Duodenal mucosa (tissue), 2 donors: Measurements from ENCODE around the gene ZSCAN25.

Experiments
- H3K27ac ChIP-seq: one replicate; pipeline ENCODE4 v1.7.0; 2013; ENCODE audit warnings: low read depth, low read length
- H3K27me3 ChIP-seq, 2 donors: one replicate each; pipeline ENCODE4 v1.7.0; 2013; ENCODE audit warnings: low read length in 2 of 2, control low read depth in 1 of 2; ENCODE audit not compliant: insufficient read depth in 2 of 2, control insufficient read depth in 1 of 2
- H3K36me3 ChIP-seq, 2 donors: one replicate each; pipeline ENCODE4 v1.7.0; 2013; ENCODE audit warnings: low read length in 2 of 2, control low read depth in 1 of 2; ENCODE audit not compliant: insufficient read depth in 2 of 2, control insufficient read depth in 1 of 2
- H3K4me1 ChIP-seq, 2 donors: one replicate each; pipeline ENCODE4 v1.7.0; 2013; ENCODE audit warnings: low read length in 2 of 2, control low read depth in 1 of 2; ENCODE audit not compliant: insufficient read depth in 2 of 2, control insufficient read depth in 1 of 2
- H3K4me3 ChIP-seq, 2 donors: one replicate each; pipeline ENCODE4 v1.7.0; 2013; ENCODE audit warnings: low read length in 2 of 2, low read depth in 1 of 2
- H3K9ac ChIP-seq, 2 donors: one replicate each; pipeline ENCODE4 v1.7.0; 2013; ENCODE audit warnings: low read length in 2 of 2, low read depth in 1 of 2
- H3K9me3 ChIP-seq, 2 donors: one replicate each; pipeline ENCODE4 v1.7.0; 2013; ENCODE audit warnings: low read length in 2 of 2, control low read depth in 1 of 2; ENCODE audit not compliant: control insufficient read depth in 1 of 2

ZSCAN25 gene

DNA sequence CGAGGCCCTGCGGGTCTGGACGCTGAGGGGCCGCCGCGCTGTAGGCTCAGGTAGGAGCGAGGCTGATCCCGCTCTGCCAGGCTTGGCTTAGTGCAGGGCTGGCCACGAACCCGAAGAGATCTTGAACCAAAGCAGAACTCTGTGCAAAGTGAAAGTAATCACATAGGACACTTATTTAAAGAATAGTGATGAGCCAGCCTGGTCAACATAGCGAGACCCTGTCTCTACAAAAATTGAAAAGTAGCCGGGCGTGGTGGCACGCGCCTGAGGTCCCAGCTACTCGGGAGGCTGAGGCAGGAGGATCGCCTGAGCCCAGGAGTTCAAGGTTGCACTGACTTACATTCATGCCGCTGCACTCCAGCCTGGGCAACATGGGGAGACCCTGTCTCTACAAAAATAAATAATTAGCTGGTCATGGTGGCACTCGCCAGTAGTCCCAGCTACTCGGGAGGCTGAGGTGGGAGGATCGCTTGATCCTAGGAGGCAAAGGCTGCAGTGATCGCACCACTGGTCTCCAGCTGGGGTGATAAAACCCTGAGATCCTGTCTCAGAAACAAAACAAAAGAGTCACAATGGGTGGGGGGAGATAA lies 541 bp downstream of the ZSCAN25 start:
- Histone ChIP-seq H3K4me3 (peak overlapping the region; percentile 96 to 99), H3K27me3 (no peaks in the 10 kb centered on the region), H3K9ac (peak overlapping the region; percentile 88 to 98), H3K9me3 (no peaks in the 10 kb centered on the region), H3K36me3 (peaks cover 25 to 40% of the 10 kb centered on the region in 2 donors), H3K4me1 (peaks cover 8 to 9% of the 10 kb centered on the region in 2 donors), H3K27ac (peak overlapping the region; percentile 81)

DNA sequence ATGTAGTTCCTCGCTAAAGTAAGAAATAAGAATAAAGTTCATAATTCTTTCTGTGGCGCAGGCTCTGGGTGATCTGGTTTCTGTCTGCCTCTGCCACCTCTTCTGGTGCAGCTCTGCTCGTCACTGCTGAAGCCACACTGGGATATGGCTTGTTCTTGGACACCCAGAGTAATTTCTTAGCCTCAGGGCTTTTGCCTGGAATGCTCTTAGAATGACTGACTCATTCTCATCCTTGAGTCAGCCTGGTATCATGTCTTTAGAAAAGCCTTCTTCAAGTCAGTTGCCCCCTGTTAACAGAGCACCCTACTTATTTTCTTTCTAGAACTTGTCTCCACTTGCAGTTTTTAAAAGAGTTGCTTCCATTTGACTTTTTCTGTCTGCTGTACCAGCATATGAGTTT lies 2.0 kb downstream of the ZSCAN25 start:
- Histone ChIP-seq H3K9ac (no peak overlapping the region), H3K36me3 (peaks cover 35 to 54% of the 10 kb centered on the region in 2 donors), H3K4me1 (peaks cover 15 to 16% of the 10 kb centered on the region in 2 donors), H3K27me3 (no peaks in the 10 kb centered on the region), H3K9me3 (no peaks in the 10 kb centered on the region), H3K4me3 (no peak overlapping the region), H3K27ac (no peak overlapping the region)

DNA sequence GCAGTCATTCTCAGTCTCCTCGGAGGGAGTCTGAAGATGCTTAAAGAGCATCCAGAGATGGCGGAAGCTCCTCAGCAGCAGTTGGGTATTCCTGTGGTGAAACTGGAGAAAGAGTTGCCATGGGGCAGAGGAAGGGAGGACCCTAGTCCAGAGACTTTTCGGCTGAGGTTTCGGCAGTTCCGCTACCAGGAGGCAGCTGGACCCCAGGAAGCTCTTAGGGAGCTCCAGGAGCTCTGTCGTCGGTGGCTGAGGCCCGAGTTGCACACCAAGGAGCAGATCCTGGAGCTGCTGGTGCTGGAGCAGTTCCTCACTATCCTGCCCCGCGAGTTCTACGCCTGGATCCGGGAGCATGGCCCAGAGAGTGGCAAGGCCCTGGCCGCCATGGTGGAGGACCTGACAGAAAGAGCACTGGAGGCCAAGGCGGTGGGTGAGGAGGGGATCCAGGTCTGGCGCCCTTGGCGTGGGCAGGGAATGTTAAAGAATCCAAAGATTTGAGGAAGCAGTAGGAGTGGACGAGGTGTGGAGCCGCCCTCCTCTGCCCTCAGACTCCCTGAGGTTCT lies 2.9 kb downstream of the ZSCAN25 start:
- no peaks in the 10 kb centered on the region for H3K27me3 ChIP-seq
- H3K27ac ChIP-seq, result no peak overlapping the region
- H3K4me1 ChIP-seq, result peaks cover 15 to 16% of the 10 kb centered on the region in 2 donors
- no peak overlapping the region for H3K4me3 ChIP-seq
- H3K9me3 ChIP-seq, result no peaks in the 10 kb centered on the region
- no peak overlapping the region for H3K9ac ChIP-seq
- peaks cover 44 to 63% of the 10 kb centered on the region in 2 donors for H3K36me3 ChIP-seq

DNA sequence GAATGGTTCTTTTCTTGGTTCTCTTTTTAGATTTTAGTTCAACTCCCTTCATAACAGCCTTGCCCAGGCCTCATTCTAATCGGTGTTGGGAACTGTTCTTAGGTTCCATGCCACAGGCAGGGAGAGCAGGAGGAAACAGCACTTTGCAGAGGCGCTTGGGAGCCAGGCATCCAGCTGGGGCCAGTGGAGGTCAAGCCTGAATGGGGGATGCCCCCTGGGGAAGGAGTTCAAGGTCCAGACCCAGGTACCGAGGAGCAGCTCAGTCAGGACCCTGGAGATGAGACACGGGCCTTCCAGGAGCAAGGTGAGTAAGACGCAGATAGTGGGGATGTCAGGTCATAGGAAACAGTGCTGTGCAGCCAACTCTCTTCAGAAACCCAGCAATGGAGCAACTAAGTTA lies 4.5 kb downstream of the ZSCAN25 start:
- peaks cover 15 to 16% of the 10 kb centered on the region in 2 donors for H3K4me1 ChIP-seq
- H3K27ac ChIP-seq, result no peak overlapping the region
- no peak overlapping the region for H3K9ac ChIP-seq
- H3K36me3 ChIP-seq, result peaks cover 59 to 79% of the 10 kb centered on the region in 2 donors
- H3K9me3 ChIP-seq, result no peaks in the 10 kb centered on the region
- H3K27me3 ChIP-seq, result no peaks in the 10 kb centered on the region
- H3K4me3 ChIP-seq, result no peak overlapping the region

DNA sequence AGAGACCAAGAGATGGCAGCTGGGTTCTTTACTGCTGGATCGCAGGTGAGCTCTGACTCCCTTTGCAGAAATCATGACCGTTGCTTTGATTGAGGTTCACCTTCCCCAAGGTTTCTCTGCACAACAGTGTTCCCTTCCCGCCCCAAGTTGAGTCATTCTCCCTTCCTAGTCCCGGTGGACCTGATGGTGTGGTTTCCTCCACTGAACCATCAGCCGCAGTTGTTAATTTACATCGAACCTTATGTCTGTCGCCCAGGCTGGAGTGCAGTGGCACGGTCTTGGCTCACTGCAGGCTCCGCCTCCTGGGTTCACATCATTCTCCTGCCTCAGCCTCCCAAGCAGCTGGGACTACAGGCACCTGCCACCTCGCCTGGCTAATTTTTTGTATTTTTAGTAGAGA lies 5.8 kb downstream of the ZSCAN25 start:
- no peak overlapping the region for H3K27ac ChIP-seq
- peaks cover 70 to 93% of the 10 kb centered on the region in 2 donors for H3K36me3 ChIP-seq
- H3K4me3 ChIP-seq, result no peak overlapping the region
- H3K9ac ChIP-seq, result no peak overlapping the region
- no peaks in the 10 kb centered on the region for H3K27me3 ChIP-seq
- H3K9me3 ChIP-seq, result no peaks in the 10 kb centered on the region
- H3K4me1 ChIP-seq, result peaks cover 12 to 13% of the 10 kb centered on the region in 2 donors

DNA sequence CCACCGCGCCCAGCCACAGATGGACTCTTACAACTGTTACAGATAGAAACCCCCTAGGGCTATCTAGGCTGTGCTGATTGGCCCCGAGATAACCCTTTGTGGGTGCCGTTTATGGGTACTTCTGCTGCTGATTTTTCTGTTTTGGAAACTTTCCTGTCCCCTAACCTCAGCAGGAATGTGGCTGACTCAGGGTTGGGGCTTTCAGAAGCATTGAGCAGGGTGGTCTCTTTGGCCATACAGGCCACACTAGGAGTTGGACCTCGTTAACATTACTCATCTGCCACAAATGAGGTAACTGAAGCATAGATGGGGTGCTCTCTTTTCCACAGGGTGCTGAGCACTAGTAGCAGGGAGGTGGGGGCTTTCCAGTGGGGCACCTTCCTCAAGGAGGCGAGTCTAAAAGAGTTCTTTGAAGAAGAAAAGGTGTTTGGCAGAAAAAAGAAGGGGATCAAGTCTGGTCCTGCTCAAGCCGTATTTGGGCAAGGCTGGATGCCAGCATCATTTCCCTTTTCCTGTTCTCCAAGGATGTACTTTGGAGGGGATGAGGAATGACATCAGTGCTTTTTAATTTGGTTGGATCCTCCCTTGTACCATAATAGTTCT lies 6.4 kb downstream of the ZSCAN25 start:
- H3K4me1 ChIP-seq, result peaks cover 6 to 8% of the 10 kb centered on the region in 2 donors
- H3K4me3 ChIP-seq, result no peak overlapping the region
- no peak overlapping the region for H3K27ac ChIP-seq
- peaks cover 70 to 96% of the 10 kb centered on the region in 2 donors for H3K36me3 ChIP-seq
- H3K9me3 ChIP-seq, result no peaks in the 10 kb centered on the region
- H3K9ac ChIP-seq, result no peak overlapping the region
- H3K27me3 ChIP-seq, result no peaks in the 10 kb centered on the region

DNA sequence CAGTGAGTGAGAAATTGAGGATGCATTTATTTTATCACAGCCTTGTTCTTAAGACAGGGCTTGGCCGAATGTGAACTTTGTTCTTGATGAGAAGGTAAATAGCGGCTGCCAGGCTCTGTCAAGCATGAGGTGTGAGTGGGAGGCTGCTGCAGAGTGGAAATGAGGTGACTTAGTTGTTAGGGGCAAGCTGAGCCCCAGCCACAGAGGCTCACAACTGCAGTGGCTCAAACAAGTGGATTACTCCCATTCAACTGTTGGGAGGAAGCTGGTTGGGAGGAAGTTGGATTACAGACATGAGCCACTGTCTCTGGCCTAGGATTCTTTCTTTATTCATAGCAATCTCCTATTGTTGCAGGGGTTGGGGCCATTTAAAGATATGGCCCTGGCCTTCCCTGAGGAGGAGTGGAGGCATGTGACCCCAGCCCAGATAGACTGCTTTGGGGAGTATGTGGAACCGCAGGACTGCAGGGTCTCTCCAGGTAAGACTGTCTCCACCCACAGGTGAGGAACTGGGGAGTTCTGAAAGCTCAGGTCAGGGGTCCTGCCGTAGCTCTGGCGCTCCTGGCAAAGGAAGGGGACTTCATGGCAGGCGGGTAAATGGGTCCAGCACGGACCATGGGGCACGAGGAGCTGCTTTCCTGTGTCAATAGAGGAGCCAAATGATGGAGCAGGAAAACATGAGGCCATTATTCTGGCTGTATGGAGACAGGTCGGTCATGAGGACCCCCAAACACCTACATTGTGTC lies 7.1 kb downstream of the ZSCAN25 start:
- H3K36me3 ChIP-seq, result peaks cover 75 to 97% of the 10 kb centered on the region in 2 donors
- H3K9me3 ChIP-seq, result no peaks in the 10 kb centered on the region
- H3K27ac ChIP-seq, result no peak overlapping the region
- no peak overlapping the region for H3K9ac ChIP-seq
- H3K4me3 ChIP-seq, result peak overlapping the region in 1 of 2 donors; percentile 12
- peaks cover 6 to 8% of the 10 kb centered on the region in 2 donors for H3K4me1 ChIP-seq
- no peaks in the 10 kb centered on the region for H3K27me3 ChIP-seq

DNA sequence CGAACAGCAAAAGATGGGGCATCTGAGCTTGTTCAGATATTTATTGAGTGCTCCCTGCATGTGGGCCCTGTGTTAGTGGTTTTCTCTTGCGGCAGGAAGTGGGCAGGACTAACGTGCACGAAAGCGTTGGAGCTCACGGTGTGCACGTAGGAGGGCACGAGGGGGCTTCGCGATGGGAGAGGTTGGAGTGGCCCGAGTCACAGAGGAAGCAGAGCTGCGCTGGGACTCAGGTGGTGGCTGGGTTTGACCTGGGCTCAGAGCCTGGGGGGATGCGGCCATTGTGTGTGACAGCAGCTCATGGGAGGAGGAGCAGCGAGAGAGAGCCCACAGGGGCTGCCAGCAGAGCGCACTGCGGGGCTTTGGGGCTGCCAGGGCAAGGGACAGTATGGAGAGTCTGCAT lies 7.7 kb downstream of the ZSCAN25 start:
- H3K36me3 ChIP-seq, result peaks cover 68 to 97% of the 10 kb centered on the region in 2 donors
- H3K4me1 ChIP-seq, result peaks cover 6 to 8% of the 10 kb centered on the region in 2 donors
- no peak overlapping the region for H3K4me3 ChIP-seq

DNA sequence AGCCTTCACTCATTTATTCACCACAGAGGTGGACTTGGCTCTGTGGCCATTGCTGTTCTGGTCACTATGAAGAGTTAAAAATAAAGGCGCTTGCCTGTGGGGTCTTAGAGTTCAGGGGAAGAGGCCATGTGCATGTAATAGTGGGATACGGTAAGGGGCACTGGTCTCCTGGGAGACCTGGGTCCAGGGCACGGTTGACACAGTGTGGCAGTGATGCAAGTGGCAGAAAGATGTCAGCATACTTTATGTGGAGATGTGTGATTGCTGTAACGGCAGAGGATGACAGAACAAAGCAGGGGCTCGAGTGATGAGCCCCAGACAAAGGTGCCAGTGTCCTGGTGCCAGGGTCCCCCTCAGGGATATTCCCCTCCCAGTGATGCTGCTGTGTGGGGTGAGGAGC lies 8.6 kb downstream of the ZSCAN25 start:
- no peak overlapping the region for H3K4me3 ChIP-seq
- H3K36me3 ChIP-seq, result peaks cover 64 to 97% of the 10 kb centered on the region in 2 donors
- no peaks in the 10 kb centered on the region for H3K27me3 ChIP-seq
- no peak overlapping the region for H3K9ac ChIP-seq
- peaks cover 6 to 8% of the 10 kb centered on the region in 2 donors for H3K4me1 ChIP-seq
- no peaks in the 10 kb centered on the region for H3K9me3 ChIP-seq
- no peak overlapping the region for H3K27ac ChIP-seq

More for the DNA sequence above, 7.7 kb downstream of the ZSCAN25 start:
- Histone ChIP-seq H3K9ac (no peak overlapping the region), H3K9me3 (no peaks in the 10 kb centered on the region), H3K27me3 (no peaks in the 10 kb centered on the region), H3K27ac (no peak overlapping the region)

DNA sequence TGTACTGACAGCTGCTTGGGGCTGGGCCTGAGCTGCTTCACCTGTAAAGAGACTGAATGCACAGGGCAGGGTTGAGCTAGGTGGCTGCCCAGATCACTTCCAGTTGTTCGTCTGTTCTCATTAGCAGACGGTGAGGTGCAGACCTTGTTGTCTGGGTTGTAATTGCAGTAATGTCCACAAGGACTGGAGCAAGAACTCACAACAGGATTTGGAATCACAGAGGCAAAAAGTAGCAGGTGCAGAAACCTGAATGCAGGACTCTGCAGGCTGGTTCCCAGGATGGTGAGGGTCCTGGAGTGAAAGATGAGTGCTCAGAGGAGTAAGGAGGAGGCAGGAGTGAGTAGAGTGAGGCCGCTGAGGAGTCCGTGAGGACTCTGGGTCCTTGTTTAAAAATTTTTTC lies 9.2 kb downstream of the ZSCAN25 start:
- Histone ChIP-seq H3K36me3 (peaks cover 64 to 96% of the 10 kb centered on the region in 2 donors), H3K4me3 (no peak overlapping the region), H3K4me1 (peaks cover 6 to 8% of the 10 kb centered on the region in 2 donors), H3K9ac (no peak overlapping the region), H3K27me3 (no peaks in the 10 kb centered on the region), H3K9me3 (no peaks in the 10 kb centered on the region), H3K27ac (no peak overlapping the region)
